Measurements from ENCODE around the gene N4BP2L1.

The N4BP2L1 gene

GRCh38 chr13:32431361-32431760 lies 3.4 kb upstream of the N4BP2L1 start:
- DNase-seq: peak; percentile 53

- DNase-seq: peak; percentile 72
Observed at GRCh38 chr13:32430018-32430747, 2.3 kb upstream of the N4BP2L1 start.

- DNase-seq: no peak
Observed at GRCh38 chr13:32429433-32429909, 1.5 kb upstream of the N4BP2L1 start.

- DNase-seq: peak; percentile 67
Observed at GRCh38 chr13:32428581-32429432, 877 bp upstream of the N4BP2L1 start.

- DNase-seq: peak; percentile 74
Observed at GRCh38 chr13:32426990-32427851, 709 bp downstream of the N4BP2L1 start.

- peak; percentile 87 for DNase-seq
Observed at GRCh38 chr13:32426191-32426989, 1.5 kb downstream of the N4BP2L1 start.

GRCh38 chr13:32425158-32425557 lies 2.8 kb downstream of the N4BP2L1 start:
- no peak for DNase-seq

GRCh38 chr13:32423592-32423991 lies 4.3 kb downstream of the N4BP2L1 start:
- peak; percentile 96 for DNase-seq

GRCh38 chr13:32419862-32420261 lies 8.1 kb downstream of the N4BP2L1 start:
- DNase-seq: no peak

- DNase-seq: no peak
Observed at GRCh38 chr13:32417995-32418394, 9.9 kb downstream of the N4BP2L1 start.

GRCh38 chr13:32415019-32415418 lies 12.9 kb downstream of the N4BP2L1 start:
- peak; percentile 76 for DNase-seq

- DNase-seq: no peak
Observed at GRCh38 chr13:32414580-32414979, 13.3 kb downstream of the N4BP2L1 start.

GRCh38 chr13:32413284-32413683 lies 14.6 kb downstream of the N4BP2L1 start:
- DNase-seq: no peak

GRCh38 chr13:32409561-32410421 lies 18.1 kb downstream of the N4BP2L1 start:
- peak; percentile 32 for DNase-seq

GRCh38 chr13:32409001-32409313 lies 19.0 kb downstream of the N4BP2L1 start:
- DNase-seq: no peak

- peak; percentile 44 for DNase-seq
Observed at GRCh38 chr13:32408296-32409000, 19.5 kb downstream of the N4BP2L1 start.

- DNase-seq: no peak
Observed at GRCh38 chr13:32407854-32408253, 20.1 kb downstream of the N4BP2L1 start.

- no peak for DNase-seq
Observed at GRCh38 chr13:32403108-32403507, 24.8 kb downstream of the N4BP2L1 start.

- no peak for DNase-seq
Observed at GRCh38 chr13:32391101-32391619, 36.8 kb downstream of the N4BP2L1 start.

GRCh38 chr13:32390484-32390883 lies 37.4 kb downstream of the N4BP2L1 start:
- DNase-seq: no peak

All from hematopoietic multipotent progenitor cell treated with erythropoietin and hydrocortisone succinate and interleukin-3 and kit ligand, for 4 days (in vitro differentiated cells).